ENCODE measurements around the gene TEX22.

TEX22 gene

DNA sequence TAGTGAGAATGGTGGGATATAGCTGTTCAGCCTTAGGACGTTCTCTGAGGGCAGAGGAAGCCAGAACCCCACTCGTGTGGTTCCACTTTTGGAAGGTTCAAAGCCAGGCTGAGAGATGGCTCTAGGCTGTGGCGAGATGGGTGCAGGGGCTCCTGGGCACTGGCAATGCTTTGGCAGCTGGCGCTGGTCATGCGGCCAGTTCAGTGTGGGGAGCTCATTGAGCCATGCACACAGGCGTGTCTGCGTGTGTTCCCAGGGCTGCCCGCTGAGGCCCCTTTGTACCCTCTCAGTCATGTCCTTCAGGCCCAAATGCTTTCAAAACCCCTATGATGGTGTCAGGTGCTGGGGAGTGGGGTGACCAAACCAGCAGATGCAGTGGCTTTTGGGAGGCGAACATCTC lies 1.7 kb downstream of the TEX22 start:
- DNase-seq (ENCODE audit: low spot score) = no peak

DNA sequence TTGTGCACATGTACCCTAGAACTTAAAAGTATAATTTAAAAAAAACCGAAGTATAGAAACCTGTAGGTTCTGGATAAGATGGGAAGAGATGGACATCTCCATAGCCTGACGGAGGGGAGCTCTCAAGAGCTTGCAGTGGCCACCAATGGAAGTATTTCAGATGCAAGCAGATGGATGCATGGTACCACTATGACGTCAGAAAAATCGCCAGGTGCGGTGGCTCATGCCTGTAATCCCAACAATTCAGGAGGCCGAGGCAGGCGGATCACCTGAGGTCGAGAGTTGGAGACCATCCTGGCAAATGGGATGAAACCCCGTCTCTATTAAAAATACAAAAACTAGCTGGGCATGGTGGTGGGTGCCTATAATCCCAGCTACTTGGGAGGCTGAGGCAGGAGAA lies 3.4 kb downstream of the TEX22 start:
- DNase-seq (ENCODE audit: low spot score) = no peak

DNA sequence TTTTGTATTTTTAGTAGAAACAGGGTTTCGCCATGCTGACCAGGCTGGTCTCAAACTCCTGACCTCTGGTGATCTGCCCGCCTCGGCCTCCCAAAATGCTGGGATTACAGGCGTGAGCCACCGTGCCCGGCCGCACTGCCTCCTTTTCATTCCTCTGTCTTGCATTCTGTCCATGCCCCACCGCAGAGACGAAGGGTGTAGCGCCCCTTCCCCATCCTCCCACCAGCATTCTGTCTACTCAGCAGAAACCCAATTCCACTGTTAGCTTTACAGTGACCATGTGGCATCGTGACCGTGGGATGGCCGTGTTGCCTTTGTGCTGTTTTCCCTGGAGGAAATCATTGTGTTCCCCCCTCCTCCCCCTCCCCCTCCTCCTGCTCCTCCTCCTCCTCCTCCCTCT lies 10.3 kb downstream of the TEX22 start:
- DNase-seq (ENCODE audit: low spot score) = no peak

DNA sequence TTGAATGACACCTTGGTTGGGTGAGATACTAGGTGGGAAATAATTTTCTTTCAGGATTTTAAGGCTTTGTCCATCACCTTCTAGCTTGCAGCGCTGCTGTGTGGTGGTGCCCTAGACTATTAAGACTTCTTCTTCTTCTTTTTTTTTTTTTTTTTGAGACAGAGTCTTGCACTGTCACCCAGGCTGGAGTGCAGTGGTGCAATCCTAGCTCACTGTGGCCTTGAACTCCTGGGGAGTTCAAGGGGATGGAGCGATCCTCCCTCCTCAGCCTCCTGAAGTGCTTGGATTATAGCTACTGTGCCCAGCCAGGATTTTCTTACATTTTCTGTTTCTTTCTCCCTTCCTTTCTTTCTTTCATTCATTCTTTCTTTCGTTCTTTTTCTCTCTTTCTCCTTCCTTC lies 11.0 kb downstream of the TEX22 start:
- DNase-seq (ENCODE audit: low spot score) = no peak

DNA sequence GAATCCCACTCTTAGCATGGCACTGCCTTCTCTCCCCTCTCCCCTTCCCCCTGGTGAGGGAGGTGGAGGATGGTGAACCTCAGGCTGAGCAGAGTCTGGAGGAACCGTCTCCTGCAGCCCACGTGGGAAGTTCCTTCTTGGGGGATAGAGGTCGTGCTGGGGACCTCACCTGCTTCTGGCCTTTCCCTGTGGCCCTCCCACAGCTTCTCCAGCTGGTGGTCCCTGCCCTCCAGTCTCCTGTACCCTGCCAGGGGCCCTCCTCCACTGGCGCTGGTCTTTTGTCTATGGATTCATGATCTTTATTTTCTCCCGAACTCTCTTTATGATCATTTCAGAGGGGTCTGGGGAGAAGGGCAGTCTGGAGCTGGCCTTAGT lies 12.3 kb downstream of the TEX22 start:
- no peak for DNase-seq (ENCODE audit: low spot score)

DNA sequence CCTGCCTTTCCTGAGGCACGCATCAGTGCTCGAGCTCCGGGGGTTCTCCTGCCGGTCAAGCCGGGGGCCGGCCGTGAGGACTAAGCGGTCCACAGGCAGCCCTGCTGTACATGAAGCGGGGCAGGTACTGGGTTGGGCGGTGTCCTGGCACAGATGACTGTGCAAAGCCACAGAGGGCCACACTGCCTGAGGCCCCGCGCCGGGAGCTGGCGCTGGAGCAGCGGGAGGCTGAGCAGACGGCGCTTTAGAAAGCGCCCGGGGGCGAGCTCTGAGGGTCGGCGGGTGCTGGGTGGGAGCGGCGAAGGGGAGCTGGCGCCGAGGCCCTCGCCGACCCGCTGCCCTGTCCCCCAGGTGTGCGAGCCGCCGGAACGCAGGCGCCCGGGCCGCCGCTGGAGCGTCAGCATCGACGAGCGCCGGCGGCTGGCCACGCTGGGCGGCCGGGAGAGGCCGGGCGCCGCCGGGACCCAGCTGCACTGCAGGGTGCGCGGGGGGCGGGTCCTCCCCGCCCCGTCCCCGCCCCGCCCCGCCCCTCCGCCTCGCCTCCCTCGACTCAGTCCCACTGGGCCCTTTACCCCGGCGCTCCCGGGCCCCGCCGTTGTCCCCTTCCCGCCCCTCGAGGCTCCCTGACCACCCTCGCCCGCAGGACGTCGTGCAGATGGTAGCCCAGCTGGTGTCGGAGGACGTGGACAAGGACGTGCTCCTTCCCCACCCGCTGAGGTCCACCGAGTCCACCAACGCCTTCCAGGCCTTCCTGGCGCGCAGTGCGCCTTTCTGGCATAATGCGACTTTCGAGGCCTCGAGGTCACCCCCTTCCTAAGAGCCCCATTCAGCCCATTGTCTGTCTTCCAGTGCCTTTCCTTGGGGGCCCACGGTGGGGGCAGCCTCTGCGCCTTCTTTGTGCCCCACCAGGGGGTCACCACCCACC lies 12.9 kb downstream of the TEX22 start:
- DNase-seq (ENCODE audit: low spot score) = peak; percentile 24

DNA sequence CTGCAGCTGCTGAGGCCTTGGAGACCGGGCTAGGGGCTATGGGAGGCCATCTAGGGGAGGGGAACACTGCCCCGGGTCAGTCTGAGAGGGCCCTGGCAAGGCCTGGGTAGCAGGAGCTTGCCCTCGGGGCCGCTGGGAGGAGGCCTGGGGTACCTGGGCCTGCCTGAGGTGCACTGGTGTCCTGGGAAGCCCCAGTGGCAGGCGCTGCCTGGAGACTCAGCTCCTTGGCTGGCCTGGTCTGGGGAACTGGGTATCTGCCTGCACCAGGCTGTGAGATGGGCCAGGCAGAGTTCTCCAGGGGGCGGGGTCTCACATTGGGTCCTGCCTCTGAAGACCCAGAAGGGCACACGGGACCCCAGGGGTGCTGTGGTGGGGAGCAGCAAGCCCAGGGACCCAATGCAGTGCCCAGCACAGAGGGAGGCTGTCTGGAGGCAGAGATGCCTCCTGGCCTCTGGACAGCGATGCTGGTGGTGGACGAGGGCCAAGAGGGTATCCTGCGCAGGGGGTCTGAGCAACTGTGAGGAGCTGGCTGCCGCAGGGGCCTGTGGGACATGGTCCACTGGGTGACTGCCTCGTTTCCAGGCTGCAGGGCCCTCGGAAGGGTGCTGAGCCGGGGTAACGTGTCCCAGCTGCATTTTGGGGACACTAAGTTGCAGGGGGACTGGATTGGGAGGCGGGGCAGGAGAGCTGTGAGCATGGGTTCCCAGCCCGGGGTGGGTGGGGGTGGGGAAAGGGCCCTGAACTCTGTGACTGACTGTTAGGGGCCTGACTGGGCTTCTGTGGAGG lies 13.8 kb downstream of the TEX22 start:
- DNase-seq (ENCODE audit: low spot score) = no peak

DNA sequence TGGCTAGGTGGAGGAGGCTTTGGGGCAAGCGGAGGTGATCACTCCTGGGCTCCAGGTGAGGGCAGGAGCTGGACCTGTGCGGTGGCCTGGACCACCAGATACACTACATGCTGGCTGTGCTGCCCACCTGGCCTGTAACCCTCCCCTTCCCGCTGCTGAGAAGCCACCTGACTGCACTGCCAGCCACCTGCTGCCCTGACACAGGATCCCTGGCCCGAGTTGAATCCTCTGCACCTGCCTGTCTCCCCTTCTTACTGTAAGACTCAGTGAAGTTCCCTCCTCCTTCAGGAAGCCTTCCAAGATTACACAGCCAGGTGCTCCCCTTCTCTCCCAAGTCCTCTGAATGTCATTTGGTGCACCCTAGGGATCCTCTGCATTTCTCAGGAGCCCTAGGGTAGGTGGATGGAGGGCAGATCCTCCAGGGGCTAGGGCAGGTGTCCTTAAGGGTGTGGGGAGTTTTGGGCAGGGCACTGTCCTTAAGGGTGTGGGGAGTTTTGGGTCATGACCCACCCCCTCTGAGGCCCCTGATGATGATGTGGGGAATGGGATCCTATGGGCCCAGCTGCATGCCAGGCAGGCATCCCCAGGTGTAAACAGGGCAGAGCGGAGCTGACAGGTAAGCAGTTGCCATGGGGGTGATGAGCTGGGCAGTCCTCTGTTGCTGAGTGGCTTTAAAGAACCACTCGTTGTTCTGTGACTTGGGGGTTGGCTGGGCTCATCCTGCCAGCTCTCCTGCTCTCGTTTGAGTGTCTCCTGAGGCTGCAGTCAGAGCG lies 14.6 kb downstream of the TEX22 start:
- DNase-seq (ENCODE audit: low spot score) = no peak

DNA sequence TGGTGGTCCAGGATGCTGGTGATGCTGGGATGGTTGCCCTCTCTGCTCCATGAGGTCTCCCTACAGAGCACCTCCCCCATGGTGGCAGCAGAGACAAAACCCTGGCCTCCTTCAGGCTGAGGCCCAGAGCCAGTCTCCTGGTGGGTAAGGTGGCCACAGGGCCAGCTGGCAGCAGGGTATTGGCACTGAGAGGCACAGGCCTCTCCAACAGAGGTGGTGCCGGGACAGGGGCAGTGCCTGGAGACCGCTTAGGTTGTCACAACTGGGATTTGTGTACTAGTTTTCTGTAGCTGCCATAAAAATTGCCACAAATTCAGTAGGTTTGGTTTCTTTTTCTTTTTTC lies 15.2 kb downstream of the TEX22 start:
- DNase-seq (ENCODE audit: low spot score) = no peak

DNA sequence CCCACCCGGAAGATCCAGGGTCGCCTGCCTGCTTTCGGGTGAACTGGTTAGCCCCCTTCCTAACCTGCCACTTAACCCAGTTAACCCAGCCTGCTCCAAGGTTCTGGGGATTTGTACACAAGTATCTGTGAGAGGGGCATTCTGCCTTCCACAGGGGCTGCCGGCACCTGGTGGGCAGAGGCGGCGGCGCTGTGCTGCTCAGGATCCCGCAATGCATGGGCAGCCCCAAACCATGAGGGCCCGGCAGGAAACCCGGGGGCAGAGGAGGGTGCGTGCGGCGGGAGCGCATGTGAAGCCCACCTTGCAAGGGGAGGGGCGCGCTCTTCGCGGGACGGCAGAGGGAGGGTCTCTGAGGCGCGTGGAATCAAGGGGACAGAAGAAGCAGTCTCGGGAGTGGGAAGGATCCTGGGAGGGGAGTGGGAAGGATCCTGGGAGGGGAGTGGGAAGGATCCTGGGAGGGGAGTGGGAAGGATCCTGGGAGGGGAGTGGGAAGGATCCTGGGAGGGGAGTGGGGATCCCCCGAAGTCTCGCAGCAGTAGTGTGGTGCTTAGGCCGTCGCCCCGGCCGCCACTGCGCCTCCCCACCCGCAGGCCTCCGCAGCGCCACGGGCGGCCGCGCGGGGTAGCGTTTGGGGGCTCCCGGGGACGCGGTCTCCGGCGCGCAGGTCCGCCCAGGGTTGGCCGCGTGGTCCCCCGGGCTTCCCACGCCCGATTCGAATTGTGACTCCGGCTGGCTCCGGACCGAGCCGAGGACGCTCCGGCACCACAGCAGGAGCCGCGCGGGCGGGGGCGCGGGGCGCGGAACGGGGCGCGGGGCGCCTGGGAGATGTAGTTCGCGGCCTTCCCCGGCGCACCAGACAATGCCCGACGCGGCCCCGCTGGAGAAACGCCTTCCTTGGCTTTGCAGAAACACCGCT lies 16.4 kb downstream of the TEX22 start:
- DNase-seq (ENCODE audit: low spot score) = no peak

DNA sequence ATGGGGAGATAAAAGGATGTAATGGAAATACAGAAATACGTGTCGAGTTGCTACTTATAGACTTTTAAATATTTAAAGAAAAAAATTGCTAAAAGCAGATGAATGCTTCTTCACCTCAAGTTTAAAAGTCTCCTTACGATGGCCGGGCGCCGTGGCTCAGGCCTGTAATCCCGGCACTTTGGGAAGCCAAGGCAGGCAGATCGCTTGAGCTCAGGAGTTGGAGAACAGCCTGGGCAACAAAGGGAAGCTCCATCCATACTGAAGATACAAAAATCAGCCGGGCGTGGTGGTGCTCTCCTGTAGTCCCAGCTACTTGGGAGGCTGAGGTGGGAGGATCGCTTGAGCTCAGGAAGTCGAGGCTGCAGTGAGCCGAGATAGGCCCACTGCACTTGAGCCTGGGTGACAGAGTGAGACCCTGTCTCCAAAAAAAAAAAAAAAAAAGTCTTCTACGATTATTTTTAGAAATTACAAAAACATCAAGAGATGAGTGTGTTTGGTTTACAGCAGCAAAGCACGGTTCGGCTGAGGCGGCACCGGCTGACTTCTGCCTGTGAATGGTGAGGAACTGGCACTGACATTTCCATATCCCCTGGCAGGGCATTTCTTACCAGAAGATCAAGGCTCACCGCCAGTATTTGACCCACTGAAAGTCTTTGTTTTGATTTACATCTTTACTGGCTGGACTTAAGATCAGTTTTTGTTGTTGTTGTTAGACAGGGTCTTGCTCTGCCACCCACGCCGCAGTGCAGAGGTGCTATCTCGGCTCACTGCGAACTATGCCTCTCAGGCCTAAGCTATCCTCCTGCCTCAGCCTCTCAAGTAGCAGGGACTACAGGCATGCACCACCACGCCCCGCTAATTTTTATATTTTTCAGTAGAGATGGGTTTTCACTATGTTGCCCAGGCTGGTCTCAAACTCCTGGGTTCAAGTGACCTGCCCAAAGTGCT lies 17.4 kb downstream of the TEX22 start:
- no peak for DNase-seq (ENCODE audit: low spot score)

DNA sequence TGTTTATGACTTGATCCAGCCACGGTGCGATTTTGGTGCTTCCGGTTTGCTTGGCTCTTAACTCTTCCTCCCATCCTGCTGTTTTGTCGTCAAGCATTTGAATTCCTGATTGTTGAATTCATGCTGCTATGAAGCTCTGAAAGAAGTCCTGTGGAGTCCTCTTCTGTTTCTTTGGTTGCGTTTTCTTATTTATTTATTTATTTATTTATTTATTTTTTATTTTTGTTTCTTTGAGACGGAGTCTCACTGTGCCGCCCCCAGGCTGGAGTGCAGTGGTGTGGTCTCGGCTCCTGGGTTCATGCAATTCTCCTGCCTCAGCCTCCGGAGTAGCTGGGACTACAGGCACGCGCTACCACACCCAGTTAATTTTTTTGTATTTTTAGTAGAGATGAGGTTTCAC lies 18.3 kb downstream of the TEX22 start:
- DNase-seq (ENCODE audit: low spot score) = no peak

DNA sequence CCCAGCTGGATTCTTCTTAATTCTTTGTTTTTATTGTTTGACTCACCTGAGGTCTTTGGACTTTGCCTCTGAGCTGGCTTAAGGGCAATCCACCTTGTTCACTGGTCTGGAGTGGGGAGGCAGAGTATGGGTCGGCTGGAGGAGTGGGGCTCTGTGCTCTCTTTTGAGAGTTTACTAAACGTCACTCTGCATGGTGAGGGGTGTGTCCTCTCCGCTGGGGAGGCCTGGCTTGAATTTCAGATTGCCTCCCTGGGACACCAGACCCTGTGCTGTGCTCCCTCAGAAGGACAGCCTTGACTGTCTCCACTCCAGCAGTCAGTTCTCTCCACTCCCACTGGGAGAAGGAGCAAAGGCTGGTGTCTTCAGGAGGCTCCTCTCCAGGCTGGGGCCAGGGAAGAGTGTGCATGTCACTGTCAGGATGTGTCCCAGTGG lies 19.4 kb downstream of the TEX22 start:
- no peak for DNase-seq (ENCODE audit: low spot score)

DNA sequence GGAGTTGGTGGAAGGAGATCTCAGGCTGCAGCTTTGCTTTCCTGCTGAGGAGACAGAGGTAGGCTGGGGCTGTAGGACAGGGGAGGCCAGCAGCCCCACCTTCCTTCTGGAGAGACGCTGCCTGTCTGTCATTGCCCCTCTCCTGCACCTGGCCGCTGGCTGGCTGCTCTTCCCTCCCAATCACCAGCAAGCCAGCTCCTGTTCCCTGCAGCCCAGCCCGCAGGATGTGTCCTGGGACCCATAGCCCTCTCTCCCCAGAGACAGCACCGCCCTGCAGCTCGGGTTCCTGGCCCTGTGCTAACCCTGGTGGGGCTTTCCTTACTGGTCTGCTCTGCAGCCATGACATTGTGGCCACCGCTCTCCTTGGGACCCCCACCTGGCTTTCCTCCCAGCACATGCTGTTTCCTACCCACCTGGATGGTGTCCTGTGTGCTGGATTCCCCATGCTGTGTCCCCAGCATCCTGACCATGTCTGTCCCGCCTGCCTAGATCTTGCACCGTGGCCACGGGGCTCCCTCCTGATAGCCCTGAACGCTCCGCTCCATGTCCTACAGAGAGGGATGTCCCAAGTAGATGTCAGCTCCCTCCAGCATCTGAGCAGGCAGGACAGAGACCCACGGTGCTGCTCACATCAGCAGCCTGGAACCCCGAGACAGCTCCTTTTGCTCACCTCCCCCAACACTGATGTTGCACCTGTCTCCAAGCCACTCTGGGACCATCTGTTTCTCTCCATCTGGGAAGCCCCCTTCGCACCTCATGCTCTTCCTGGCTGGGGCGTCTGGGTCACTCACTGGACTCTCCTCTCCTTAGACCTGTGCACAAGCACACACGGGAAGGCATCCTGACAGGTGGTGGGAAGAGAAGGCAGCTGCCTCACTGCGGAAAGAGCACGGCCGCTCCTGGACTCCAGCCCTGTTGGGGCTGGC lies 20.2 kb downstream of the TEX22 start:
- DNase-seq (ENCODE audit: low spot score) = no peak

DNA sequence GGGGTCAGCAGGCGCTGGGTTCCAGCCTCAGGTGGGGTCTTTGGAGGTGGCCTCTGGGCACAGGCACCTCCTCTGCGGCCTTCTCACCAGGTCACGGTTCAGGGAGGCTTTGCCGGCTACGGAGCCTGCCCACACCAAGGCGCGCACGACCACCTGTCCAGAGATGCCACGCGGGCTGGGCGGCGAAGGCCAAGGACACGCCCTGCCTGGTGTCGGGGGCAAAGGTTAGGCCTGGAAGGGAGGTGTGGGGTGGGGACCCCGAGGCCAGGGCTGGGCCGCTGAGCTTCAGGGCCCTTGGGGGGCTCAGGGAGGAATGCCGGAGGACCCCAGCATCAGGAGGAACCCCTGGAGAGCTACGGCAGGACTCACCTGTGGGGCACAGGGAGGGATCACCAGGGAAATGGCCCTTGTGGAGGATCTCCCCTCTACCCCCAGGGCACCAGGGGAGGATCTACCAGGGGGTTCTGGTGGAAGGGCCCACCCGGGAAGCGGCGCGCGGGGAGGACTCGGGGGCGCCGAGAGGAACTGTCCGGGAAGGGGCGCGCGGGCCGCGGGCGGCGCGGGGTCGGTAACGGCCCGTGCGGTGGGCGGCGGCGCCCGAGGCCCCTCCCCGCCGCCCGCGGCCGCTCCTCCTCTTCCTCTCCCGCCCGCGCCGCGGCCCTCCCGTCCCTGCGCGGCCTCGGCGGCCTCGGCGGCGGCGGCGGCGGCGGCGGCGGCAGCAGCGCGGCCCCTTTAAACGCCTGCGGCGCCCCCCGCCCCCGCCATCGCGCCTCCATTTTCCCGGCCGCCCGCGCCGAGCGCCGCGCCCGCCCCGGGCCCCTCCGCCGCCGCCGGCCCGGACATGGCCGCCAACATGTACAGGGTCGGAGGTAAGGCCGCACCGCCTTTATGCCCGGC lies 21.1 kb downstream of the TEX22 start, which contains the start of gene MTA1:
Gene MTA1, plus strand, starts transcription at position 633 of the 897 bp plus-strand sequence. Its CDS starts 209 bp downstream, at position 842.
- DNase-seq (ENCODE audit: low spot score) = no peak

DNA sequence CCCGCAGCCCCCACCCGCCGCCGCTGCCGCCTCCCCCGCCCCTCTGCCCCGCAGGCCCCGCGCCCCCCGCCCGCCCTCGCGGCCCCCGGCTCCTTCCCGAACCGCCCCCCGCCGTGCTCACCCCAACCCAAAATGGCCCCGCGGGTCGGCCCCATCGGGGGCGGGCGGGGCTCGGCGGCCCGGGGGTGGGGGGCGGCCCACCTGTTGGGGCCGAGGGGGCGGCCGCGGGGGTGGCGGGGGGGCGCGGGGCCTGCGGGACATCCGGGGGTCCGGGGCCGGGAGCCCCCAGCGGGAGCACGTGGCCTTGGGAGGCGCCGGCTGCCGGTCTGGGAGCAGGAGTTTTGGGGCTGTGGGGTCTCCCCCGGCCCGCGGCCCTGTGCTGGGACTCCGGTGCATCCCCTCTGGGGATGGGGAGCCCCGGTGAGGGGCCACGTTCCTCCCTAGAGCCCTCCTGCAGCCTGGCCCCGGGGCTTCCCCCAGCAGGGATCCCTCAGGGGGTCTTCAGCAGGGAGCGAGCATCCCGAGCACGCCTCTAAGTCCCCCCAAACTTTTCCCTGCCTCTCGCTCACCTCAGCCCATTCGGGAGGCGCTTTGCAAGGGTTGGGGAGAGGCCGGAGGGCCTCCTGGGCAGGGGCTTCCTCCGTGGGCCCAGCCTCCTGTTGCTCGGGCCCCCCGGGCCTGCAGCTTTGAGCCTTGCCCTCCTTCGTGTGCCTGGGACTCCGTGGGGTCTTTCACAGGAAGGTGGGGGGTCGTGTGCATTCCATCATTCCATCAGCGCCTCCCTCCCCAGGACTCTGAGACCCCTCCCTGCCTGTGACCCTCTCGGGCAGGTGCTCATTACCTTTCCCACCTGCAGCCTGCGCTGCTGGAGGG lies 22.0 kb downstream of the TEX22 start:
- no peak for DNase-seq (ENCODE audit: low spot score)
